GM12872 (cell line): Measurements from ENCODE around the gene CUEDC1.

Experiments used
- TF ChIP-seq, protein P1 (sequence below): IDR thresholded peaks from 3 replicates; pipeline ENCODE4 v1.5.1; 2011; ENCODE audit warnings: low read depth, mild to moderate bottlenecking, low read length, moderate library complexity; ENCODE audit not compliant: insufficient read depth

Gene CUEDC1

DNA sequence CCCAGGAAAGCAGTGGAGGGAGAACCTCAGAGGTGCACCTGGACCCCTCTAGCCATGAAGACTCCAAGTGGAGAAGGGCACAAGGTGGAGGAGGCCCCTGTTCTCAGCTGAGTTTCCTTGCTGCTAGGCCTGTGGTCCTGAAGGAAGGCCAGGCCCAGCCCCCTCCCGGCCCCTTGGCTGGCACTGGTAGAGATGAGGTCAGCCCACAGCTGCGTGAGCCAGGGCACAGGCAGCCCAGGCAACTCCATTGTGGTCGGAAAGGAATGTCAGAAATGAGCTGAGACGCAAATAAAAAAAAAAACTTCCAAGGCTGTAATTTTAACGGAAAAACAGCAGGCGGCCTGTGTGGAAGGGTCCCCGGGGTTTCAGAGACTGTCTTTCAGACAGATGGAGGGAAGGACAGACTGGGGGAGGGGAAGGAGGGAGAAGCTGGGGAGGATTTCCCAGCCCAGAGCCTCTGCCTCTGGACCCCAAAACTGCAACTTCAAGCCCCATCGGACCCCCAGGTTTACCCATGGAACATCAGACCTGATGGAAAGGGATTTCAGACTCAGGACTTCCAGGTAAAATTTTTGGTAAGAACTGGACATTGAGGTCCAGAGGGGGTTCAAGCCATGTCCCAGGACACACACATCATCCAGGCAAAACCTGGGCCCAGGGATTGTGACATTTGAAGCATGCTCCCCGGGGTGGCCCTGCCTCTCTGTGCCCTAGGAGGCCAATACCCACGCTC is 79.8 kb downstream of the CUEDC1 start:
- TF ChIP-seq, protein P1, sequence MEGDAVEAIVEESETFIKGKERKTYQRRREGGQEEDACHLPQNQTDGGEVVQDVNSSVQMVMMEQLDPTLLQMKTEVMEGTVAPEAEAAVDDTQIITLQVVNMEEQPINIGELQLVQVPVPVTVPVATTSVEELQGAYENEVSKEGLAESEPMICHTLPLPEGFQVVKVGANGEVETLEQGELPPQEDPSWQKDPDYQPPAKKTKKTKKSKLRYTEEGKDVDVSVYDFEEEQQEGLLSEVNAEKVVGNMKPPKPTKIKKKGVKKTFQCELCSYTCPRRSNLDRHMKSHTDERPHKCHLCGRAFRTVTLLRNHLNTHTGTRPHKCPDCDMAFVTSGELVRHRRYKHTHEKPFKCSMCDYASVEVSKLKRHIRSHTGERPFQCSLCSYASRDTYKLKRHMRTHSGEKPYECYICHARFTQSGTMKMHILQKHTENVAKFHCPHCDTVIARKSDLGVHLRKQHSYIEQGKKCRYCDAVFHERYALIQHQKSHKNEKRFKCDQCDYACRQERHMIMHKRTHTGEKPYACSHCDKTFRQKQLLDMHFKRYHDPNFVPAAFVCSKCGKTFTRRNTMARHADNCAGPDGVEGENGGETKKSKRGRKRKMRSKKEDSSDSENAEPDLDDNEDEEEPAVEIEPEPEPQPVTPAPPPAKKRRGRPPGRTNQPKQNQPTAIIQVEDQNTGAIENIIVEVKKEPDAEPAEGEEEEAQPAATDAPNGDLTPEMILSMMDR, result no peak

DNA sequence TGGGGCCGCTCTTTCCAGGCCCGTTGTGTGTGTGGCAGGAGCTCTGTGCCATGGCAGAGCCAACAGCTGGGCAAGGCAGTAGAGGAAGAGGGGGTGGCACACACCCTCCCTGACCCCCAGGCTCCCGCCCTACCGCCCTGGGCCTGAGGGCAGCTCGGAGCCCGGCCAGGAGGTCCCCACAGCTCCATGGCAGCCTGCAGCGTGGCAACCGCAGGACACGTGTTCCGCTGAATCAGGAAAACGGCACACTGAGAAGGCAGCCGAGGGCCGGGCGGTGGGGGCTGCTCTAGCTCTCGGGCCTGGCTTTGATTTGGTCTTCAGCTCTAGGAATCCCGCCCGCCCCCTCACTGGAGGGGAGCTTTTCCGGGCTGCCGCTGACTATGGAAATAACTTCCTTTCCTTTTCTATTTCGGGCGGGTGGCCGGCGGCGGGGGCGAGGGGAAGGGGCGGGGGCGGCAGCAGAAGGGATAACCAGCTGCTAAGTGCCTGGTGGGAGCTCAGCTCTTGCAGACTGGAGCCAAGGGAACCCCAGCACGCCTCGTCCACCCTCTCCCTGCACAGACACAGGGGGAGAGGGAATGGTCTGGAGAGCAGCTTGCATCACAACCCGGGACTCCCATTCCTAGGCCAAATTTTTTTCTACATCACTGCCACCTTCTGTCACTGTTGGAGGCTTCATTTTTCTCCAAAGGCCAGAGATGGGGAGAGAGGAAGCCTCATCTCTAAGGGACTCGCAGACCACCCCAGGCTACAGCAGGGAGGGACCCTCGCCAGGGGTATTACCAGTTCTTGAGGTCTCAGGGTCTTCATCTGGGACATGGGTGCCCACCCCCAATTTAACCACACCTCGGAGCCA is 80.5 kb downstream of the CUEDC1 start:
- TF ChIP-seq, protein P1, result no peak

DNA sequence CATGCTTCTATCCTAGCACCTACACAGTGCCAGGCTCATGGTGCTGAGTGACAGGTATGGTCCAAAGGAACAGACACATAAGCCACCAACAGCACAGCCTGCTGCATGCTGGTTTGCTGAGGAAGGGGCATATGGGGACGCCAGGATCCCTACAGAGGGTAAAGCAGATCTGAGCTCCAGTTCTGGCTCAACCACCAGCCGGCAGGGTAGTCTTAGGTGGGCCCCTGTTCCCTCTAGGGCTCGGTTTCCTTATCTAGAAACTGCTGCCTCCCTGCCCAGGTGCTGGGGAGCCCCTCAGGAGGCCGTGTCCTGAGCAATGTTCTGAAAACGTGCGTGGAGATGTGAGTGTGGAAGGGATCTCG is 81.2 kb downstream of the CUEDC1 start:
- TF ChIP-seq, protein P1, result no peak

- TF ChIP-seq, protein P1, result no peak
Measured at GRCh38 chr17:57873261-57874057, 81.8 kb downstream of the CUEDC1 start.

DNA sequence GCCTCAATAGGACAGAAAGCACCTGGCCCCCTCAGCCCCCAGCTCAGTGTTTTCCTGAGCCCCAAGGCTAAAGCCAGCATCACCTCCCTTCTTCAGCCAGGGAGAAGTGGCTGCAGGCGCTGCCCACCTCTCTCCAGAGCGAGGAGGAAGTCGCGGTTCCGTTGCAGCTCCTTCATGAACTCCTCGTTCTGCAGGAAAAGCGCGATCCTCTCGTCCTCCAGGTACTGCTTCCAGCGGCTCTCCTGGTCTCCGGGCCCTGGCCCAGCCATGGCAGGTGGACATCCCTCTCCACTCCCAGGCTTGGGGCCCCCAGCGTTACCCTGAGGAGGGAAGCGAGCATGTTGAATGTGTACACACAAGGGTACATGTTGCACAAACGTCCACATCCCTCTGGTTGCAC is 82.7 kb downstream of the CUEDC1 start:
- TF ChIP-seq, protein P1, result no peak

DNA sequence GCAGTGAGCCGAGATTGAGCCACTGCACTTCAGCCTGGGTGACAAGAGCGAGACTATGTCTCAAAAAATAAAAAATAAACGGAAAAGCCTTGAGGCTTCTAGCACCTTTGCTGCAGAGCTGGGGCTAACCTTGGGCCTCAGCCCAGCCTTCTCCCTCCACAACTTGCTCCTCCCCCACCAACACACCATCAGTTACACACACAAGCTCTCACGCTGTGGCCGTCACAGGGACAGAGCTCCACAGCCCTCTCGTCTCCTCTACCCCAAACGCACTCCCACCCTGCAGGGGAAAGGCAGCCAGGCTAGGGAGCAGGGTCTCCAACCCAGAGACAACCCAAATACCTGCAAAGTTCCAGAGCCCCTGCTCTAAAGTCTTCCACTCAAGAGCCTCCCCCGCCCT is 83.3 kb downstream of the CUEDC1 start:
- TF ChIP-seq, protein P1, result no peak

DNA sequence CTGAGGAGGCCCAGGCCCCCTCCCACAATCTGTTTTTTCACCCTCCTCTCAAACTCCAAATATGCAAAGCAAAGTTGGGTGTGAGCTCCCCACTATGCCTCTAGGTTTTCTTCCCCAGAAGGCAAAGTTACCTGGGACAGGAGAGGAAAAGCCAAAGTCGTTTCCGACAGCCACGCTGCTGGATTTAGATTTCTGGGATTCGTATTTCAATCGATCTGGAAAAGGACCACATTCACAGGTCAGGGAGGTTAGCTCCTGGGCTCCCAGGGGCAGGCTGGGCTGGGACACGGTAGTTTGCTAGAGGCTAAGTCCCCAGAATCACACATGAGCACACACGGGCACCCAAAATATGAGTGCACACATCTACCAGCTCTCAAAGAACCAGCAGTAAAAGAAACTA is 84.1 kb downstream of the CUEDC1 start:
- TF ChIP-seq, protein P1, result no peak
